Measurements from ENCODE around the gene EHMT1. TPM values are rescaled to one million over a fixed set of nuclear protein-coding genes. Genes with fewer than 3 reads are reported as not detected.

Gene EHMT1
- total RNA-seq, 6 experiments from 2014 or later, result 26.8 to 51.9 (median 36.7) TPM

GRCh38 chr9:137703842-137704508, 85.2 kb downstream of the EHMT1 start:
- intact Hi-C loops (cut with DNase I), result no loop called here
- no peak for TF ChIP-seq POLR2A (IDR thresholded peaks at IDR 0.05)
- TF ChIP-seq CTCF (IDR thresholded peaks at IDR 0.05), result no peak
- H3K4me3 ChIP-seq, result no peak overlapping the region
- peak in 1 of 4 donors; percentile 37 for ATAC-seq
- no peaks in the 10 kb centered on the region for H3K9me3 ChIP-seq
- no peak for DNase-seq
- no peaks in the 10 kb centered on the region for H3K27me3 ChIP-seq
- no peaks in the 10 kb centered on the region for H3K4me1 ChIP-seq
- H3K36me3 ChIP-seq, result no peaks in the 10 kb centered on the region
- no peak overlapping the region for H3K27ac ChIP-seq
- 81% methylated on average over 6 of the region's 6 CpGs for WGBS (ENCODE audit: insufficient coverage, low coverage, low lambda C conversion rate, missing lambda C conversion rate)

GRCh38 chr9:137705443-137705863, 86.6 kb downstream of the EHMT1 start:
- no peak for DNase-seq
- H3K4me3 ChIP-seq, result no peak overlapping the region
- H3K9me3 ChIP-seq, result no peaks in the 10 kb centered on the region
- H3K27ac ChIP-seq, result no peak overlapping the region
- no peaks in the 10 kb centered on the region for H3K36me3 ChIP-seq
- H3K27me3 ChIP-seq, result no peaks in the 10 kb centered on the region
- intact Hi-C loops (cut with DNase I), result no loop called here
- TF ChIP-seq POLR2A (IDR thresholded peaks at IDR 0.05), result no peak
- TF ChIP-seq CTCF (IDR thresholded peaks at IDR 0.05), result no peak
- 43% methylated on average over 2 of the region's 8 CpGs for WGBS (ENCODE audit: insufficient coverage, low coverage, low lambda C conversion rate, missing lambda C conversion rate)
- H3K4me1 ChIP-seq, result no peaks in the 10 kb centered on the region
- peak in 3 of 4 donors; percentile 35 to 54 (median 43) for ATAC-seq

GRCh38 chr9:137705906-137706305, 87.1 kb downstream of the EHMT1 start:
- Histone ChIP-seq H3K4me1 (no peaks in the 10 kb centered on the region), H3K27me3 (no peaks in the 10 kb centered on the region), H3K4me3 (no peak overlapping the region), H3K9me3 (no peaks in the 10 kb centered on the region), H3K27ac (no peak overlapping the region), H3K36me3 (peaks cover 0 to 4% (median 0%) of the 10 kb centered on the region in 4 donors)
- TF ChIP-seq CTCF (IDR thresholded peaks at IDR 0.05) (no peak), POLR2A (IDR thresholded peaks at IDR 0.05) (no peak)
- 78% methylated on average over 4 of the region's 10 CpGs for WGBS (ENCODE audit: insufficient coverage, low coverage, low lambda C conversion rate, missing lambda C conversion rate)
- no peak for DNase-seq
- intact Hi-C loops (cut with DNase I), result no loop called here
- peak in 2 of 4 donors; percentile 9 to 23 for ATAC-seq

GRCh38 chr9:137707361-137707760, 88.6 kb downstream of the EHMT1 start:
- 92% methylated on average over 2 of the region's 6 CpGs for WGBS (ENCODE audit: insufficient coverage, low coverage, low lambda C conversion rate, missing lambda C conversion rate)
- ATAC-seq (no peak), DNase-seq (no peak)
- Histone ChIP-seq H3K9me3 (no peaks in the 10 kb centered on the region), H3K27ac (no peak overlapping the region), H3K27me3 (no peaks in the 10 kb centered on the region), H3K36me3 (peaks cover 0 to 12% (median 0%) of the 10 kb centered on the region in 4 donors), H3K4me1 (no peaks in the 10 kb centered on the region), H3K4me3 (no peak overlapping the region)
- intact Hi-C loops (cut with DNase I), result no loop called here
- TF ChIP-seq CTCF (IDR thresholded peaks at IDR 0.05), result no peak
- TF ChIP-seq POLR2A (IDR thresholded peaks at IDR 0.05), result no peak

All from right lobe of liver (tissue), 6 donors.